ENCODE results near the gene SH3BP1.

SH3BP1 gene

GRCh38 chr22:37657590-37658132, 18.2 kb downstream of the SH3BP1 start:
- TF ChIP-seq GATA3 (IDR thresholded peaks at IDR 0.05; ENCODE audit: low read depth, low read length) (no peak), GATA2 (IDR thresholded peaks at IDR 0.05; ENCODE audit: low read depth, low read length) (no peak)

- no peak for TF ChIP-seq GATA2 (IDR thresholded peaks at IDR 0.05; ENCODE audit: low read depth, low read length)
- no peak for TF ChIP-seq GATA3 (IDR thresholded peaks at IDR 0.05; ENCODE audit: low read depth, low read length)
Observed at GRCh38 chr22:37658133-37659065, 18.9 kb downstream of the SH3BP1 start, which contains the start of gene PDXP. Gene PDXP, plus strand, starts transcription at chr22:37658723. Its CDS starts 60 bp downstream, at chr22:37658783.

GRCh38 chr22:37659066-37659896, 19.8 kb downstream of the SH3BP1 start:
- TF ChIP-seq GATA2 (IDR thresholded peaks at IDR 0.05; ENCODE audit: low read depth, low read length), result no peak

- TF ChIP-seq GATA3 (IDR thresholded peaks at IDR 0.05; ENCODE audit: low read depth, low read length) (no peak), GATA2 (IDR thresholded peaks at IDR 0.05; ENCODE audit: low read depth, low read length) (no peak)
Observed at GRCh38 chr22:37659897-37660708, 20.6 kb downstream of the SH3BP1 start.

- TF ChIP-seq GATA3 (IDR thresholded peaks at IDR 0.05; ENCODE audit: low read depth, low read length) (no peak), GATA2 (IDR thresholded peaks at IDR 0.05; ENCODE audit: low read depth, low read length) (no peak)
Observed at GRCh38 chr22:37660709-37661045, 21.2 kb downstream of the SH3BP1 start.

GRCh38 chr22:37661160-37661924, 21.9 kb downstream of the SH3BP1 start:
- TF ChIP-seq GATA3 (IDR thresholded peaks at IDR 0.05; ENCODE audit: low read depth, low read length) (no peak), GATA2 (IDR thresholded peaks at IDR 0.05; ENCODE audit: low read depth, low read length) (no peak)

GRCh38 chr22:37662039-37662438, 22.6 kb downstream of the SH3BP1 start:
- TF ChIP-seq GATA3 (IDR thresholded peaks at IDR 0.05; ENCODE audit: low read depth, low read length) (no peak), GATA2 (IDR thresholded peaks at IDR 0.05; ENCODE audit: low read depth, low read length) (no peak)

- TF ChIP-seq GATA2 (IDR thresholded peaks at IDR 0.05; ENCODE audit: low read depth, low read length), result no peak
- no peak for TF ChIP-seq GATA3 (IDR thresholded peaks at IDR 0.05; ENCODE audit: low read depth, low read length)
Observed at GRCh38 chr22:37663521-37664140, 24.2 kb downstream of the SH3BP1 start.

- TF ChIP-seq GATA3 (IDR thresholded peaks at IDR 0.05; ENCODE audit: low read depth, low read length) (no peak), GATA2 (IDR thresholded peaks at IDR 0.05; ENCODE audit: low read depth, low read length) (no peak)
Observed at GRCh38 chr22:37664249-37665101, 25.0 kb downstream of the SH3BP1 start.

- TF ChIP-seq GATA3 (IDR thresholded peaks at IDR 0.05; ENCODE audit: low read depth, low read length), result no peak
- no peak for TF ChIP-seq GATA2 (IDR thresholded peaks at IDR 0.05; ENCODE audit: low read depth, low read length)
Observed at GRCh38 chr22:37665487-37665886, 26.0 kb downstream of the SH3BP1 start.

GRCh38 chr22:37669586-37669985, 30.1 kb downstream of the SH3BP1 start:
- TF ChIP-seq GATA2 (IDR thresholded peaks at IDR 0.05; ENCODE audit: low read depth, low read length), result no peak
- TF ChIP-seq GATA3 (IDR thresholded peaks at IDR 0.05; ENCODE audit: low read depth, low read length), result no peak
